GM21526 (cell line): ENCODE data around the gene LAMA2.

ENCODE experiments used
- ATAC-seq: cut with Tn5 transposase; IDR thresholded peaks from one replicate; pipeline ENCODE4 v1.9.1; 2021; ENCODE audit warnings: moderate library complexity; ENCODE audit not compliant: unreplicated experiment, low FRiP score

The LAMA2 gene

GRCh38 chr6:129543981-129544380 lies 661.0 kb downstream of the LAMA2 start:
- no peak for ATAC-seq

GRCh38 chr6:129544892-129545612 lies 662.1 kb downstream of the LAMA2 start:
- ATAC-seq, result no peak

- no peak for ATAC-seq
These were observed 663.8 kb downstream of the LAMA2 start for GRCh38 chr6:129546702-129547101.

DNA sequence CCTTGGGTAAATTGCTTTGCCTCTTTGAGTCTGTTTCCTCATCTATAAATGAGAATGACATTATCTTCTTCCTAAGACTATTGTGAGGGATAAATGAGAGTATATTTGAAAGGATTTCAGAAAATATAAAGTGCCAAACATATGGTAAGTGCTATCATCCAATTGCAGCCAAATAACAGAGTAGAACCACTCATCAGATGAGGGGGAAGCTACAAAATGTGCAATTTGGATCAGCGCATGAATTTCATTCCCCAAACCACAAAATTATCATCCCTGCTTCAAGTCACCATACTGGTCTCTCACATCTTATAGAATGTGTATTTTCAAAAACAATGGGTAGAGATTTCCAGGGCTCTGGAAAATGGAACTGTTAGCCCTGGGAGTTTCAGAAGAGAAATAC lies 668.5 kb downstream of the LAMA2 start:
- ATAC-seq, result no peak

DNA sequence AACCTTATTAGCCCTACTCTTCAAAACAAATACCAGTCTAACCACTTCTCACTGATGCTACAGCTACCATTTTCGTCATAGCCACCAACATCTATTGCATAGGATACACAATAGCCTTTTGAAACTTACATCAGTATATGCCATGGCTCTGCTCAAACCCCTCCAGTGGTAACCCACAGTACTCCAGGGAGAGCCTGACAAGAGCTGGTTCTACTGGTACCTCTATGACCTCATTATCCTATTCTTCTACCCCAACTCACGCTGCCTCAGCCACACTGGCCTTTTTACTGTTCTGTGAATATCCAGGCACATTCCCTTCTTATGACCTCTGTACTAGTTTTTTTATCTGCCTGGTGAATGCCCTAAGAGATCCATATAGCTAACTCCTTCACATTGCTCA lies 669.5 kb downstream of the LAMA2 start:
- ATAC-seq, result no peak

- ATAC-seq, result no peak
These were observed 672.4 kb downstream of the LAMA2 start for GRCh38 chr6:129555206-129555832.

- ATAC-seq, result no peak
These were observed 675.3 kb downstream of the LAMA2 start for GRCh38 chr6:129558248-129558647.

DNA sequence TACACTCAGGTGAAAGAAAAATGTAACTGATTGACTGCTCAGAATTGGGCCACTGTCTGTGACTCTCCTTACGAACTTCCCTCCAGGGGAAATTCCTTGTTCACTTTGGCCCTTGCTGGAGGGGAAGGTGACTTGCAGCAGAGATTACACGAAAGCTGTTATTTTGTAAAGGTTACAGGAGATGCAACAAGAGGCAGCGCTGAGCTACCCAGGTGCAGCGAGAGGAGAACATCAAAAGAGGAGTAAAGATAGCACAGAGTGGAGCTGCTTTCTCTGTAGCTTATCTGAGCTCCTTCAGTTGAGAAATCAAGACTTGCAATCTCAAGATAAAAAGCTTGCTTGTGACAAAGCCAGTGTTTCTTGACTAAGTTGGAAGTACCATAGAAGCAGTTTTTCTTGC lies 682.4 kb downstream of the LAMA2 start:
- no peak for ATAC-seq

- no peak for ATAC-seq
These were observed 682.9 kb downstream of the LAMA2 start for GRCh38 chr6:129565811-129566210.
